Heart right ventricle (tissue), 16 donors: ENCODE data around the gene ANKS1B. TPM values are rescaled to one million over a fixed set of nuclear protein-coding genes. Genes with fewer than 3 reads are reported as not detected.

Experiments
- ATAC-seq, 8 donors: fragments of 200-7000 bp; cut with Tn5 transposase; one replicate each; pipeline ENCODE4 v1.9.1; 2020; ENCODE audit warnings: mild to moderate bottlenecking in 8 of 8, moderate library complexity in 8 of 8, moderate number of reproducible peaks in 1 of 8
- DNase-seq, 2 donors: peaks; one replicate each; pipeline ENCODE4 v3.0.0-alpha.2; 2020
- H3K27ac ChIP-seq, 10 donors: fragments of 200-600 bp; sonication (generic) in 2 of 10; one replicate each; pipeline versions ENCODE4 v1.5.0 to v1.8.0; 2020 to 2022; ENCODE audit warnings: mild to moderate bottlenecking in 3 of 10
- H3K27me3 ChIP-seq, 7 donors: fragments of 200-600 bp; one replicate each; pipeline ENCODE4 v1.8.0; 2021 to 2022; ENCODE audit warnings: mild to moderate bottlenecking in 2 of 7
- H3K36me3 ChIP-seq, 9 donors: fragments of 200-600 bp; sonication (generic) in 1 of 9; one replicate each; pipeline versions ENCODE4 v1.5.0 to v1.8.0; 2020 to 2022; ENCODE audit warnings: mild to moderate bottlenecking in 2 of 9
- H3K4me1 ChIP-seq, 9 donors: fragments of 200-600 bp; sonication (generic) in 1 of 9; one replicate each; pipeline versions ENCODE4 v1.5.0 to v1.8.0; 2020 to 2022; ENCODE audit warnings: mild to moderate bottlenecking in 4 of 9
- H3K4me3 ChIP-seq, 10 donors: fragments of 200-600 bp; sonication (generic) in 2 of 10; one replicate each; pipeline versions ENCODE4 v1.5.0 to v1.8.0; 2020 to 2022; ENCODE audit warnings: mild to moderate bottlenecking in 7 of 10, moderate library complexity in 2 of 10
- H3K9me3 ChIP-seq, 11 donors: fragments of 200-600 bp in 10 of 11; sonication (generic) in 2 of 11; one replicate each; pipeline versions ENCODE4 v1.5.0 to v1.8.0; 2013 to 2022; ENCODE audit warnings: mild to moderate bottlenecking in 2 of 11, control low read depth in 1 of 11, moderate library complexity in 1 of 11
- WGBS, 2 donors: extraction: QIAGEN DNeasy Blood & Tissue Kit; methylation state at CpG; one replicate each; pipeline ENCODE4 v1.1.7; 2013; ENCODE audit warnings: inconsistent platforms in 1 of 2; 5-methylcytosine and 5-hydroxymethylcytosine counted together
- intact Hi-C, 10 donors: fragments of 100-400 bp; cut with DNase I; formaldehyde crosslinking; loops; one replicate each; pipeline versions ENCODE4 v1.11.1 to v1.14.2; 2022
- polyA plus RNA-seq, 2 donors: library from polyadenylated mRNA; stranded (reverse); fragments of 200-250 nt; gene quantifications; one replicate each; pipeline ENCODE4 v1.2.3, GENCODE V29; 2013
- total RNA-seq, 10 donors: library from RNA; stranded (reverse); fragmentation: NEBNext Ultra II Directional in 3 of 10; extraction: Animal tissue kit (Norgen Biotek cat#: 25700) in 3 of 10; gene quantifications; one replicate each; pipeline versions ENCODE4 v1.2.1 to v1.2.4, GENCODE V29; 2021 to 2023
- TF ChIP-seq, protein P1 (sequence below), 9 donors: fragments of 200-600 bp; sonication (generic) in 2 of 9; IDR thresholded peaks; one replicate each; pipeline versions ENCODE4 v1.5.0 to v1.8.0; 2021 to 2022; ENCODE audit warnings: antibody characterized with exemption in 9 of 9, mild to moderate bottlenecking in 5 of 9, moderate library complexity in 1 of 9
- donor health status: Arrhythmogenic right ventricular cardiomyopathy.
- donor health status: ischemic (EF 13 %, LVEDD 7.1; RV severe dilation, severe dysfunction).
- donor health status: healthy with polysubstance abuse.
- donor health status: DM: no; HTN: yes; CAD: no.
- donor health status: DM: no; HTN: no; CAD: no.
- donor health status: ischemic (EF 25% LVEDD 6.9; RV normal size, moderate dysfunction).
- donor health status: ischemic (EF 25% LVEDD 5.7; RV mildly dilated, moderate dysfunction).
- donor health status: healthy.
- donor health status: DM: yes; HTN: yes; CAD: no.
- donor health status: Ischemic cardiomyopathy.
- donor health status: ischemic (EF 35%, LVEDD 5.7; RV mildly dilated, moderate dysfunction).
- donor health status: nonischemic (EF 11% LVEDD 7.7; RV severe dilation, severe dysfunction).
- donor health status: DM: yes; HTN: yes; CAD: no.
- donor health status: PGD.
- donor health status: ischemic (EF 29% LVEDD 5.4; RV normal size, mild dysfunction).
- donor health status: nonischemic (EF 23%, LVEDD 6.1; RV moderate dilation, normal function).

ANKS1B gene
- total and polyA plus RNA-seq, 12 donors: 0.58 to 4.8 (median 1.8) TPM

DNA sequence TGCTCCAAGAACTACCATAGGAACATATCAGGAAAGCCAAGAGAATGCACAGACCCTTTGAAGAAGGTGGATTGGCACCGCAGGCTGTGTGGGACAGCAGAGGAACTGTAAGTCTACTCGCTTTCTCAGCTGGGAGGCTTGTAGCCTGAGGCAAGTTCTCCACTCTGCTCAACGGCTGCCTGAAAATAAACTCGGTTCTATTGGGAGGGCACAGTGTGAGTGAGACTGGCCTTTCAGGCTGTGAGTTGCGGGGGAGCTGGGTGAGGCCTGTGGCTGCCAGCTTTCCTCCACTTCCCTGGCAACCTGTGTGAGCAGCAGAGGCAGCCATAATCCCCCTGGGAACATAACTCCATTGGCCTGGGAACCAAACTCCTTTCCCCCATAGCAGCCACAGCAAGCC lies 132.1 kb downstream of the ANKS1B start:
- intact Hi-C loops: no loop called here
- ATAC-seq (no peak), DNase-seq (no peak)
- no peaks in the 10 kb centered on the region for H3K4me1 ChIP-seq
- no peaks in the 10 kb centered on the region for H3K27me3 ChIP-seq
- WGBS, 2 donors: 81 to 82% methylated on average over 5 of the region's 5 CpGs
- peaks cover 0 to 23% (median 0%) of the 10 kb centered on the region in 11 donors for H3K9me3 ChIP-seq
- TF ChIP-seq, protein P1, sequence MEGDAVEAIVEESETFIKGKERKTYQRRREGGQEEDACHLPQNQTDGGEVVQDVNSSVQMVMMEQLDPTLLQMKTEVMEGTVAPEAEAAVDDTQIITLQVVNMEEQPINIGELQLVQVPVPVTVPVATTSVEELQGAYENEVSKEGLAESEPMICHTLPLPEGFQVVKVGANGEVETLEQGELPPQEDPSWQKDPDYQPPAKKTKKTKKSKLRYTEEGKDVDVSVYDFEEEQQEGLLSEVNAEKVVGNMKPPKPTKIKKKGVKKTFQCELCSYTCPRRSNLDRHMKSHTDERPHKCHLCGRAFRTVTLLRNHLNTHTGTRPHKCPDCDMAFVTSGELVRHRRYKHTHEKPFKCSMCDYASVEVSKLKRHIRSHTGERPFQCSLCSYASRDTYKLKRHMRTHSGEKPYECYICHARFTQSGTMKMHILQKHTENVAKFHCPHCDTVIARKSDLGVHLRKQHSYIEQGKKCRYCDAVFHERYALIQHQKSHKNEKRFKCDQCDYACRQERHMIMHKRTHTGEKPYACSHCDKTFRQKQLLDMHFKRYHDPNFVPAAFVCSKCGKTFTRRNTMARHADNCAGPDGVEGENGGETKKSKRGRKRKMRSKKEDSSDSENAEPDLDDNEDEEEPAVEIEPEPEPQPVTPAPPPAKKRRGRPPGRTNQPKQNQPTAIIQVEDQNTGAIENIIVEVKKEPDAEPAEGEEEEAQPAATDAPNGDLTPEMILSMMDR (IDR thresholded peaks at IDR 0.05): no peak
- H3K36me3 ChIP-seq: no peaks in the 10 kb centered on the region
- no peak overlapping the region for H3K27ac ChIP-seq
- no peak overlapping the region for H3K4me3 ChIP-seq

DNA sequence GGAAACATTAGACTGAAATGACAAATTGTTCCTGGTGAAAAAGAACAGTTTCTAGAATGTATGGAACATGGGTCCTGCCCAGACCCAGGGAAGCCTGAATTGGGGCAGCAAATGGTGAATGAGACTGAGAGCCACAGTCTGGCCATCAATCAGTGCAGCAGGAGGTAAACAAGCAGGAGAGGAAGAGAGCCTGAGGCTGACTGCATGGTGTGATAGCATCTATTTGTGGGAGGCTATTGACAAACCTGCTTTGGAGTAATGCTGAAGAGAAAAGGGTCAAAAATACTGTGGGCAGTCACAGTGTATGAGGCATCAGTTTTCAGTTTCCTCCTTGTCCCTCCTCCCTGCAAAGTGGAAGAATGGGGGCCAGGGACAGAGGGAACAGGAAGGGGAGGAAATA lies 136.8 kb downstream of the ANKS1B start:
- no peaks in the 10 kb centered on the region for H3K36me3 ChIP-seq
- ATAC-seq (no peak), DNase-seq (no peak)
- H3K9me3 ChIP-seq: peaks cover 0 to 13% (median 0%) of the 10 kb centered on the region in 11 donors
- no peak overlapping the region for H3K27ac ChIP-seq
- intact Hi-C loops: no loop called here
- no peak overlapping the region for H3K4me3 ChIP-seq
- H3K4me1 ChIP-seq: no peaks in the 10 kb centered on the region
- H3K27me3 ChIP-seq: no peaks in the 10 kb centered on the region
- TF ChIP-seq, protein P1 (IDR thresholded peaks at IDR 0.05): no peak

DNA sequence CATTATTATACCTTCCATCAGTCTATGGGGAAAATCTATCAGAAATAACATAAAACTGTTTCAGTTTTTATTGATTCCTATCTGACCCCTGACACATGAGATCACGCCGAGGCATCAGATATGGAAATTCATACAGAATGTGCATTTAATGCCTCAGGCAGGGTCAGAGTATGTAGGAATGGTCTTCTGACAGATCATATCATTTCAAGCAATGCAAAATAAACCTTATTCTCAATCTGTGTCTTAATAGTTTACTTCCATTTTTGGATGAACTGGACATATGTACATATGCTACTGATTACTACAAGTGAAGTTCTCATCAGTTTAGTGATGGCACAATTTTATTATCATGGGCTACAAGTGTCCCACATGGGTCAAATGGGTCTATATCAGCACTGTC lies 150.0 kb downstream of the ANKS1B start:
- no peaks in the 10 kb centered on the region for H3K27me3 ChIP-seq
- H3K9me3 ChIP-seq: no peaks in the 10 kb centered on the region
- 92 to 96% methylated on average over 2 of the region's 2 CpGs for WGBS, 2 donors
- no peak overlapping the region for H3K27ac ChIP-seq
- TF ChIP-seq, protein P1 (IDR thresholded peaks at IDR 0.05): no peak
- H3K4me1 ChIP-seq: no peaks in the 10 kb centered on the region
- no peaks in the 10 kb centered on the region for H3K36me3 ChIP-seq
- intact Hi-C loops: no loop called here
- no peak overlapping the region for H3K4me3 ChIP-seq
- DNase-seq: no peak
- ATAC-seq: no peak

DNA sequence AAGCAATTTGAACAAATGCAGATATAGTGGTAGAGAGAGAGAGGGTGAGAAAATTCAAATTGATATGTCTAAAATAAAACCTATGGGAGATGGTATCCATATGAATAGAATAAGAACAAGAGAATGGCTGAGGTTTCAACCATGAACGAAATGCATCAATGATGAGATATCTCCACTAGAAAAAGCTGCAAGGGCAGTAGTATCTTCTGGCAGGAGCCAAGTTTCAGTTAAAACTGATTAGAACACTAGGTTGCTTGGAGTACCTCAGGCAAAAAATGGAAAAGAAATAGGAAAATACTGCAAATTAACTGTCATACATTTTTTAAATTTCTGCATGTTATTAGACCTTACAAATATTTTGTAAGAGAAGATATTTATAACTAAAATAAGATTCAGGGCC lies 151.3 kb downstream of the ANKS1B start:
- Histone ChIP-seq H3K27ac (no peak overlapping the region), H3K4me3 (no peak overlapping the region), H3K27me3 (no peaks in the 10 kb centered on the region), H3K9me3 (peaks cover 0 to 3% (median 0%) of the 10 kb centered on the region in 11 donors), H3K36me3 (no peaks in the 10 kb centered on the region), H3K4me1 (no peaks in the 10 kb centered on the region)
- no peak for DNase-seq
- WGBS, 2 donors: 47 to 71% methylated on average over 1 of the region's 1 CpG
- ATAC-seq: no peak
- TF ChIP-seq, protein P1 (IDR thresholded peaks at IDR 0.05): no peak
- intact Hi-C loops: no loop called here
